D341Med (cell line): Measurements from ENCODE around the gene ZC3H12C.

Source experiments
- DNase-seq: peaks from one replicate; pipeline ENCODE4 v3.0.0; 2012; ENCODE audit warnings: low spot score

ZC3H12C gene

GRCh38 chr11:110152199-110152598, 59.0 kb downstream of the ZC3H12C start:
- no peak for DNase-seq

GRCh38 chr11:110153474-110153873, 60.3 kb downstream of the ZC3H12C start:
- no peak for DNase-seq

GRCh38 chr11:110156503-110156902, 63.3 kb downstream of the ZC3H12C start:
- DNase-seq: no peak

- DNase-seq: no peak
These were observed 65.4 kb downstream of the ZC3H12C start for GRCh38 chr11:110158317-110159200.

GRCh38 chr11:110159476-110159875, 66.3 kb downstream of the ZC3H12C start:
- no peak for DNase-seq

GRCh38 chr11:110160016-110160415, 66.8 kb downstream of the ZC3H12C start:
- no peak for DNase-seq

GRCh38 chr11:110160437-110160836, 67.2 kb downstream of the ZC3H12C start:
- DNase-seq: no peak

GRCh38 chr11:110161061-110161460, 67.9 kb downstream of the ZC3H12C start:
- no peak for DNase-seq

GRCh38 chr11:110162216-110162615, 69.0 kb downstream of the ZC3H12C start:
- DNase-seq: no peak

- DNase-seq: no peak
These were observed 72.1 kb downstream of the ZC3H12C start for GRCh38 chr11:110165039-110165925.

GRCh38 chr11:110168033-110168803, 75.0 kb downstream of the ZC3H12C start:
- no peak for DNase-seq

GRCh38 chr11:110169738-110170137, 76.5 kb downstream of the ZC3H12C start:
- no peak for DNase-seq

GRCh38 chr11:110172468-110173065, 79.4 kb downstream of the ZC3H12C start:
- no peak for DNase-seq

- DNase-seq: peak; percentile 68
These were observed 80.8 kb downstream of the ZC3H12C start for GRCh38 chr11:110173811-110174644.

GRCh38 chr11:110174645-110175310, 81.6 kb downstream of the ZC3H12C start:
- no peak for DNase-seq

- no peak for DNase-seq
These were observed 83.3 kb downstream of the ZC3H12C start for GRCh38 chr11:110176366-110177085.

GRCh38 chr11:110177086-110177456, 83.9 kb downstream of the ZC3H12C start:
- DNase-seq: no peak

GRCh38 chr11:110179064-110179463, 85.9 kb downstream of the ZC3H12C start:
- DNase-seq: no peak

- DNase-seq: no peak
These were observed 89.7 kb downstream of the ZC3H12C start for GRCh38 chr11:110182886-110183285.

GRCh38 chr11:110184456-110184855, 91.3 kb downstream of the ZC3H12C start:
- DNase-seq: no peak
